Left lung (tissue), 10 donors: ENCODE measurements around the gene DNMT3A. TPM values are rescaled to one million over a fixed set of nuclear protein-coding genes. Genes with fewer than 3 reads are reported as not detected.

Source experiments
- ATAC-seq: fragments of 200-7000 bp; cut with Tn5 transposase; one replicate; pipeline ENCODE4 v1.9.1; 2020; ENCODE audit warnings: moderate library complexity
- DNase-seq, 4 donors: peaks; one replicate each; pipeline ENCODE4 v3.0.0-alpha.2; 2013 to 2020
- H3K27ac ChIP-seq, 2 donors: fragments of 200-600 bp; sonication (generic) in 1 of 2; one replicate each; pipeline versions ENCODE4 v1.5.0 to v1.8.0; 2020 to 2021
- H3K27me3 ChIP-seq, 2 donors: fragments of 200-600 bp; sonication (generic) in 1 of 2; one replicate each; pipeline versions ENCODE4 v1.5.0 to v1.8.0; 2020 to 2021
- H3K36me3 ChIP-seq, 2 donors: fragments of 200-600 bp; sonication (generic) in 1 of 2; one replicate each; pipeline versions ENCODE4 v1.5.0 to v1.8.0; 2020 to 2021
- H3K4me1 ChIP-seq, 2 donors: fragments of 200-600 bp; one replicate each; pipeline ENCODE4 v1.8.0; 2021
- H3K4me3 ChIP-seq, 2 donors: fragments of 200-600 bp; sonication (generic) in 1 of 2; one replicate each; pipeline versions ENCODE4 v1.5.0 to v1.8.0; 2020 to 2021; ENCODE audit warnings: mild to moderate bottlenecking in 1 of 2
- H3K9me3 ChIP-seq, 2 donors: fragments of 200-600 bp; sonication (generic) in 1 of 2; one replicate each; pipeline versions ENCODE4 v1.5.0 to v1.8.0; 2020 to 2021
- intact Hi-C, 2 donors: fragments of 100-400 bp; cut with DNase I; formaldehyde crosslinking; loops; one replicate each; pipeline versions ENCODE4 v1.11.2 to v1.14.2; 2022
- polyA plus RNA-seq, 6 donors: library from polyadenylated mRNA; unstranded; fragments of 120-200 nt; gene quantifications; one replicate each; pipeline ENCODE4 v1.2.1, GENCODE V29; 2013; ENCODE audit not compliant: insufficient read length in 6 of 6
- total RNA-seq, 2 donors: library from RNA; stranded (reverse); fragmentation: NEBNext Ultra II Directional; extraction: Animal tissue kit (Norgen Biotek cat#: 25700); gene quantifications; one replicate each; pipeline ENCODE4 v1.2.1, GENCODE V29; 2021
- TF ChIP-seq, protein P1 (sequence below), 2 donors: fragments of 200-600 bp; sonication (generic) in 1 of 2; IDR thresholded peaks; one replicate each; pipeline versions ENCODE4 v1.5.0 to v1.8.0; 2021; ENCODE audit warnings: antibody characterized with exemption in 2 of 2
- donor health status: DM: no; HTN: yes; CAD: no.
- donor health status: DM: no; HTN: no; CAD: no.

DNMT3A gene
- total and polyA plus RNA-seq, 8 donors, result 37.5 to 123 (median 100) TPM

DNA sequence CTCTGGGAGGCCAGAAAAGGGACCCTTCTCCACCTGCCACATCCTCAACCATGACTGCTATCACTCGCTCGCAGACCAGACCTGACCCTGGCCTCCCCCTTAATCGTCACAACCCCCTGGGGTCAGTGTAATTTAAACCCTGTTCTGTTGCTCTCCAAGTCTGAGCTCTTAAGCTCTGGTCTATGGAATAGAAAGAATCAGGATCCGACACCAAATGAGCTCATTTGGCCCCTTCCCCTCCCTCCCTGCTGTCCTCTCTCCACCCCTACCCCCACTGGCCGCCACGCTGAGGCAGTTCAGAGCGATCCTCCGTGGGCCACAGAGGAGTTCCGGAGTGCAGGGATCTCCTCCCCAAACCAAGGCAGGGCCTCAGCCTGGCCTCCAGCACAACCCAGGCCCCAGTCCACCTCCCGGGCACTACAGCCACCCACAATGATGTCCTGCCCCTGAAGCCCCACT is 5.3 kb downstream of the DNMT3A start:
- H3K27me3 ChIP-seq, result no peaks in the 10 kb centered on the region

DNA sequence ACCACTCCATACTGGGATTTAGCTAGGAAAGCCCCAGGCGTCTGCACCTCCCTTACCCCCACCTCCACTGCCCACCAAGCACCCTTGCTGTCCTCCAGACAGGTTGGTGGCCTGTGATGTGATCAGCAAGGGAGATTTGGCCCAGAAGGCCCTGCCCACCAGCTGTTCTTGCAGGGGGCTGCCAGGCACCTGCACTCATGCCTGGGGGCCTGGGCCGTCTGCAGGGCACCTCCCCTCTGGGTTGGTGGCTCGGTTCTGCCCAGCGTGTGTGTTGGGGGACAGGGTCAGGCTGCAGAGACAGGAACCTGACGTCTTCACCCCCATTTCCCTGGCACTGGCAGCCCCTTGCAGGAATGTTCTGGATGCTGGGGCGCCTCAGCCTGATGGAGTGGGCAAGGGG is 5.8 kb downstream of the DNMT3A start:
- no peak for ATAC-seq
- H3K9me3 ChIP-seq, result no peaks in the 10 kb centered on the region
- no peaks in the 10 kb centered on the region for H3K36me3 ChIP-seq
- intact Hi-C loops, result no loop called here
- H3K27ac ChIP-seq, result no peak overlapping the region
- H3K4me3 ChIP-seq, result no peak overlapping the region
- TF ChIP-seq, protein P1, sequence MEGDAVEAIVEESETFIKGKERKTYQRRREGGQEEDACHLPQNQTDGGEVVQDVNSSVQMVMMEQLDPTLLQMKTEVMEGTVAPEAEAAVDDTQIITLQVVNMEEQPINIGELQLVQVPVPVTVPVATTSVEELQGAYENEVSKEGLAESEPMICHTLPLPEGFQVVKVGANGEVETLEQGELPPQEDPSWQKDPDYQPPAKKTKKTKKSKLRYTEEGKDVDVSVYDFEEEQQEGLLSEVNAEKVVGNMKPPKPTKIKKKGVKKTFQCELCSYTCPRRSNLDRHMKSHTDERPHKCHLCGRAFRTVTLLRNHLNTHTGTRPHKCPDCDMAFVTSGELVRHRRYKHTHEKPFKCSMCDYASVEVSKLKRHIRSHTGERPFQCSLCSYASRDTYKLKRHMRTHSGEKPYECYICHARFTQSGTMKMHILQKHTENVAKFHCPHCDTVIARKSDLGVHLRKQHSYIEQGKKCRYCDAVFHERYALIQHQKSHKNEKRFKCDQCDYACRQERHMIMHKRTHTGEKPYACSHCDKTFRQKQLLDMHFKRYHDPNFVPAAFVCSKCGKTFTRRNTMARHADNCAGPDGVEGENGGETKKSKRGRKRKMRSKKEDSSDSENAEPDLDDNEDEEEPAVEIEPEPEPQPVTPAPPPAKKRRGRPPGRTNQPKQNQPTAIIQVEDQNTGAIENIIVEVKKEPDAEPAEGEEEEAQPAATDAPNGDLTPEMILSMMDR (IDR thresholded peaks at IDR 0.05), result no peak
- no peaks in the 10 kb centered on the region for H3K27me3 ChIP-seq
- peaks cover 12 to 33% of the 10 kb centered on the region in 2 donors for H3K4me1 ChIP-seq
- DNase-seq, result no peak

More for the DNA sequence above, 5.3 kb downstream of the DNMT3A start:
- TF ChIP-seq, protein P1 (IDR thresholded peaks at IDR 0.05), result no peak
- no peak for DNase-seq
- Histone ChIP-seq H3K9me3 (no peaks in the 10 kb centered on the region), H3K4me3 (no peak overlapping the region), H3K36me3 (no peaks in the 10 kb centered on the region), H3K4me1 (peaks cover 12 to 33% of the 10 kb centered on the region in 2 donors), H3K27ac (no peak overlapping the region)
- no peak for ATAC-seq
- intact Hi-C loops, result no loop called here

DNA sequence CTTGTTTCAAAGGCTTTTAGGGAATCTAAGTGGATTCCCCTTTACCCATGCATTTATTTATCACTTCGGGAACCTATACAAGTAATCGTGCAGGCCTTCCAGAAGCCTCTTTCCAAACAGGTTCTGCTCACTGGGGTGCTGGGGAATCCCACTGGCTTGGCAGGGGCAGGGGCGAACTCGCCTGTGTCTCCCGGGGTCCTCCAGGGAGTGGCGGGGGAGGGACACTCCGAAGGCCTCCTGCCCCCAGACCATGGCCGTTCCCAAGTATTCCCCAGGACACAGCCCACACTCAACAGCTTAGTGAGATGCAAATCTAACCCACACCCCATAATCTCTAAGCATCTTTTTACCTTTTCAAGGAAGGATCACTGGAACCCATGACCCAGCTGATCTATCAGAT is 6.5 kb downstream of the DNMT3A start:
- H3K4me3 ChIP-seq, result no peak overlapping the region
- DNase-seq, result no peak
- H3K9me3 ChIP-seq, result no peaks in the 10 kb centered on the region
- no peak for ATAC-seq
- intact Hi-C loops, result no loop called here
- no peak overlapping the region for H3K27ac ChIP-seq
- H3K36me3 ChIP-seq, result no peaks in the 10 kb centered on the region
- H3K4me1 ChIP-seq, result peaks cover 11 to 28% of the 10 kb centered on the region in 2 donors
- TF ChIP-seq, protein P1 (IDR thresholded peaks at IDR 0.05), result no peak
- no peaks in the 10 kb centered on the region for H3K27me3 ChIP-seq

DNA sequence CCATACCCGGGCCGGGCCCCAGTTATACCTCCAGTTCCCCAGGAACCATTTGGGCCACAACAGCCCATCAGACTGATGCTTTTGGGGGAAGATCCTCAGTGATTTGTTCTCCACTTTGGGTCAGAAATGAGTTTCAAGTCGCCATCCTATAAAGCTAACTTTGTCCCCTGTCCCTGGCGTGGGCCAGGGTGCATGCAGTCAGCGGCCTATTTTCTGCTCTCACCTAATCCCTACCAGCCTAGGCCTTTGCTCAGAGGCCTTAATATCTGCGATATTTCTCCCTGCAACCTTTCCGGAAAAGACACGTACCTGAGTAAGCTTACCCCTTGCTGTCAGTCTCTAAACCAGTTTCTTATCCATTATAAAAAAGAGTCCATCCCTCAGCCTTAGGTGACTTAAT is 7.2 kb downstream of the DNMT3A start:
- DNase-seq, result no peak
- intact Hi-C loops, result no loop called here
- H3K27ac ChIP-seq, result no peak overlapping the region
- no peaks in the 10 kb centered on the region for H3K9me3 ChIP-seq
- no peaks in the 10 kb centered on the region for H3K36me3 ChIP-seq
- H3K4me1 ChIP-seq, result peaks cover 4 to 21% of the 10 kb centered on the region in 2 donors
- no peak for ATAC-seq
- TF ChIP-seq, protein P1 (IDR thresholded peaks at IDR 0.05), result no peak
- no peaks in the 10 kb centered on the region for H3K27me3 ChIP-seq
- no peak overlapping the region for H3K4me3 ChIP-seq

DNA sequence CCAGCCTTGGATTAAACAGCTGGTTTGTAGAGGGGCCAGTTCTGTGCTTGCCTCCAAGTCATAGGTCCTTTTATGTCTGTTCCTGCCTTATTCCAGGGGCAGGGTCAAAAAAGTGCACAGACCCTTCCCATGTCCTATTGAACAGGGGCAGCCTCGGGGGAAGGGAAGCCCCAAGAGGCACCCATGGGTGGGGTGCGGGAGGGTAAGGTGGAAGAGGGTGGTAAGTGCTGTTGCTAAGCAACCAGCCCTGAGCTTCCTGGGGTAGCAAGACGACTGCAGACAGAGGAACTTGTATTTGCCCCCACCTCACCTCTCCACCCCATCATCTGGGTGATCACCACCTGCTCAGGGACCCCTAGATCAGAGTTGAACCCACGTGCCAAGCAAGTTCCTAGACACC is 7.7 kb downstream of the DNMT3A start:
- ATAC-seq, result no peak
- Histone ChIP-seq H3K36me3 (no peaks in the 10 kb centered on the region), H3K27ac (no peak overlapping the region), H3K4me3 (no peak overlapping the region), H3K27me3 (no peaks in the 10 kb centered on the region), H3K9me3 (no peaks in the 10 kb centered on the region), H3K4me1 (peaks cover 0 to 16% of the 10 kb centered on the region in 2 donors)
- intact Hi-C loops, result no loop called here
- no peak for DNase-seq
- TF ChIP-seq, protein P1 (IDR thresholded peaks at IDR 0.05), result no peak
